ENCODE measurements around the gene SARNP. TPM values are rescaled to one million over a fixed set of nuclear protein-coding genes. Genes with fewer than 3 reads are reported as not detected.

Gene SARNP
- total and polyA plus RNA-seq, 3 donors from 2014 or later = 88.3 to 99.2 (median 96.3) TPM

DNA sequence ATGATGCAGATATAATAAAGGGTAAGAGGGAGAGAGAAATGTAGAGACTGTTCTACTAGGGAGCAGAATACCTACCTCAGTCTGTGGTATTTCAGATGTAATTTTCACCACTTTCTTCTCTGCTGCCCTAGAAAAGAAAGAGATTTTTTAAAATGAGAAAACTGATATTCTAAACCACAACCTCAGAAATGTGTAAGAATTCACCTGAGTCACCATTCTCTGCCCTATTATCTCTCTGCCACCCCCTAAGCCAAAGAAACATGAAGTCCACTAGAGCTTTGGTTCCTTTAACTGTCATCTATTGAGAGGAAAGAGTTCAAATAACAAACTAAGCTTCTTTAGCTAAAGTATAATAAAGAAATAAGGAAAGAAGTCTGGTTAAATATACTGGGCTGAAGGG is 21.6 kb downstream of the SARNP start:
- no peaks in the 10 kb centered on the region for H3K27me3 ChIP-seq
- no peaks in the 10 kb centered on the region for H3K9me3 ChIP-seq
- no peaks in the 10 kb centered on the region for H3K4me1 ChIP-seq
- no peak overlapping the region for H3K27ac ChIP-seq
- no peaks in the 10 kb centered on the region for H3K36me3 ChIP-seq (ENCODE audit: low read depth, missing control alignments)
- DNase-seq = no peak
- TF ChIP-seq, protein P1, sequence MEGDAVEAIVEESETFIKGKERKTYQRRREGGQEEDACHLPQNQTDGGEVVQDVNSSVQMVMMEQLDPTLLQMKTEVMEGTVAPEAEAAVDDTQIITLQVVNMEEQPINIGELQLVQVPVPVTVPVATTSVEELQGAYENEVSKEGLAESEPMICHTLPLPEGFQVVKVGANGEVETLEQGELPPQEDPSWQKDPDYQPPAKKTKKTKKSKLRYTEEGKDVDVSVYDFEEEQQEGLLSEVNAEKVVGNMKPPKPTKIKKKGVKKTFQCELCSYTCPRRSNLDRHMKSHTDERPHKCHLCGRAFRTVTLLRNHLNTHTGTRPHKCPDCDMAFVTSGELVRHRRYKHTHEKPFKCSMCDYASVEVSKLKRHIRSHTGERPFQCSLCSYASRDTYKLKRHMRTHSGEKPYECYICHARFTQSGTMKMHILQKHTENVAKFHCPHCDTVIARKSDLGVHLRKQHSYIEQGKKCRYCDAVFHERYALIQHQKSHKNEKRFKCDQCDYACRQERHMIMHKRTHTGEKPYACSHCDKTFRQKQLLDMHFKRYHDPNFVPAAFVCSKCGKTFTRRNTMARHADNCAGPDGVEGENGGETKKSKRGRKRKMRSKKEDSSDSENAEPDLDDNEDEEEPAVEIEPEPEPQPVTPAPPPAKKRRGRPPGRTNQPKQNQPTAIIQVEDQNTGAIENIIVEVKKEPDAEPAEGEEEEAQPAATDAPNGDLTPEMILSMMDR (IDR thresholded peaks at IDR 0.05) = no peak
- TF ChIP-seq POLR2A (IDR thresholded peaks at IDR 0.05) = no peak
- H3K4me3 ChIP-seq = no peak overlapping the region
- intact Hi-C loops (cut with DNase I; ENCODE audit: low total_unique reads) = no loop called here

DNA sequence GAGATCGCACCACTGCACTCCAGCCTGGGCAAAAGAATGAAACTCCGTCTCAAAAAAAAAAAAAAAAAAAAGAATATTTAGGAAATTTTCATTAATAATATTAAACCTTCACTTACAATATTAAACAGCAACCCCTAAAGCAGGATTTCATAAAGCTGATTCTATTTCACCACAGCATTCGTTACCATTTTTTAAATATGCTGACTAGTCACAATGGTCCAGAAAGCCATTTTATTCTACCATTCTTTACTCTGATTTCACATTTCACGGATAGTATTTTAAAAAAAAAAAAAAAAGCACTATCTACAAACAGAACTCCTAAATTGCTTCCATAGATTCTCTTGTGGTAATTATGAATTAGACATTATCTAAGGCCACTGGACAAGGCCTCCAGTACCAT is 27.6 kb downstream of the SARNP start:
- intact Hi-C loops (cut with DNase I; ENCODE audit: low total_unique reads) = no loop called here

DNA sequence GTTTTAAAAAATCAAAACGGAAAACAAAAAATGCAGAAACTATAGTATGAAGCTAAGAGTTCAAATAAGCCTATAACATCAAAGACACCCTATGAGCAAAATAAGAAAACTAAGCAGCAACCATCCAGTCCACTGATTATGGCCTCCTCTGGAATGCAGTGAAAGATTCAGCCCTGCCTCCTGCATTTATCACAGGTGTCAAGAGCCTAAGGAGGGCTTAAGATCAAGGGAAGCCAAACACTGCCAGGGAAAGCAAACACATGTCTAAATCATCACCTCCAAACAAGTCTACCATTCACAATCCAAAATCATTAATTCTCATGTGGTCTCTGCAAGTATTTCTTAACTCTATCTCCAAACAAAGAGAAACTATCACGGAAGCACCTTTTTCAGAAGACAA is 28.4 kb downstream of the SARNP start:
- WGBS, 2 donors = 82 to 92% methylated on average over 2 of the region's 2 CpGs

More for the DNA sequence above, 27.6 kb downstream of the SARNP start:
- WGBS, 2 donors = 88 to 90% methylated on average over 4 of the region's 4 CpGs
- no peaks in the 10 kb centered on the region for H3K9me3 ChIP-seq
- H3K4me3 ChIP-seq = no peak overlapping the region
- TF ChIP-seq POLR2A (IDR thresholded peaks at IDR 0.05) = no peak
- TF ChIP-seq, protein P1 (IDR thresholded peaks at IDR 0.05) = no peak
- H3K27me3 ChIP-seq = no peaks in the 10 kb centered on the region
- no peak overlapping the region for H3K27ac ChIP-seq
- no peaks in the 10 kb centered on the region for H3K36me3 ChIP-seq (ENCODE audit: low read depth, missing control alignments)
- no peaks in the 10 kb centered on the region for H3K4me1 ChIP-seq
- no peak for DNase-seq

DNA sequence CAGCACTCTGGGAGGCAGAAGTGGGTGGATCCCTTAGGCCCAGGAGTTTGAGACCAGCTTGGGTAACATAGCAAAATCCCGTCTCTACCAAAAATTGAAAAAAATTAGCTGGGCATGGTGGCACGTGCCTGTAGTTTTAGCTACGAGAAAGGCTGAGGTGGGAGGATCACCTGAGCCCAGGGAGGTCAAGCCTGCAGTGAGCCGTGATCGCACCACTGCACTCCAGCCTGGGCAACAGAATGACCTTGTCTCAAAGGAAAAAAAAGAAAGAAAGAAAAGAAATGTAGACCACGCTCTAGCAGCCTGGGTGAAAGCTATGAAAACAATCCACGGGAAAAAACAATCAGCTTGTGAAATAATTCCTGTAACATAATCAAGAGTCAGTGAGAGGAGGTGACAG is 29.0 kb downstream of the SARNP start:
- no peaks in the 10 kb centered on the region for H3K9me3 ChIP-seq
- H3K27ac ChIP-seq = no peak overlapping the region
- no peaks in the 10 kb centered on the region for H3K27me3 ChIP-seq
- intact Hi-C loops (cut with DNase I; ENCODE audit: low total_unique reads) = no loop called here
- no peak for DNase-seq
- 64 to 87% methylated on average over 7 of the region's 7 CpGs for whole genome bisulfite sequencing, 2 donors
- H3K4me1 ChIP-seq = no peaks in the 10 kb centered on the region
- H3K4me3 ChIP-seq = no peak overlapping the region
- no peak for TF ChIP-seq POLR2A (IDR thresholded peaks at IDR 0.05)
- TF ChIP-seq, protein P1 (IDR thresholded peaks at IDR 0.05) = no peak
- H3K36me3 ChIP-seq (ENCODE audit: low read depth, missing control alignments) = no peaks in the 10 kb centered on the region

More for the DNA sequence above, 28.4 kb downstream of the SARNP start:
- H3K9me3 ChIP-seq = no peaks in the 10 kb centered on the region
- no peaks in the 10 kb centered on the region for H3K36me3 ChIP-seq (ENCODE audit: low read depth, missing control alignments)
- TF ChIP-seq, protein P1 (IDR thresholded peaks at IDR 0.05) = no peak
- TF ChIP-seq POLR2A (IDR thresholded peaks at IDR 0.05) = no peak
- H3K4me1 ChIP-seq = no peaks in the 10 kb centered on the region
- DNase-seq = no peak
- no peak overlapping the region for H3K4me3 ChIP-seq
- no peaks in the 10 kb centered on the region for H3K27me3 ChIP-seq
- intact Hi-C loops (cut with DNase I; ENCODE audit: low total_unique reads) = no loop called here
- H3K27ac ChIP-seq = no peak overlapping the region

DNA sequence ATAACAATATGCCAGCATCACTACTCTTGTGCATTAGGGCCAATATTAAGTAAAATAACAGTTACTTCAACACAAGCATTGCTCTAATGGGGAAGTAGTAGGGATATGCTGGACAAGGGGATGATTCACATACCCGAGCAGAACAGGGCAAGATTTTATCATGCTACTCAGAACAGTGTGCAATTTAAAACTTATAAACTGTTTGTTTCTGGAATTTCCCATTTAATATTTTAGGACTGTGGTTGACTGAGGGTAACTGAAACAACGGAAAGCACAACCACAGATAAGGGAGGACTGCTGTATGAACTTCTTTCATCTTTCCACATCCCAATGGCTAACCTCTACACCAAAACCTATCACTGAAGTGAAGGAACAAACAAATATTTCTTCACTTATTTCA is 36.8 kb downstream of the SARNP start:
- Histone ChIP-seq H3K27me3 (no peaks in the 10 kb centered on the region), H3K4me3 (no peak overlapping the region), H3K9me3 (no peaks in the 10 kb centered on the region), H3K4me1 (no peaks in the 10 kb centered on the region), H3K27ac (no peak overlapping the region), H3K36me3 (ENCODE audit: low read depth, missing control alignments) (no peaks in the 10 kb centered on the region)
- intact Hi-C loops (cut with DNase I; ENCODE audit: low total_unique reads) = no loop called here
- TF ChIP-seq, protein P1 (IDR thresholded peaks at IDR 0.05) = no peak
- TF ChIP-seq POLR2A (IDR thresholded peaks at IDR 0.05) = no peak
- DNase-seq = no peak
- WGBS, 2 donors = 31 to 38% methylated on average over 2 of the region's 2 CpGs
